ENCODE measurements around the gene PAPLN. TPM values are rescaled to one million over a fixed set of nuclear protein-coding genes. Genes with fewer than 3 reads are reported as not detected.

The PAPLN gene
- total RNA-seq, 1 experiment from 2014 or later: 9.6 TPM

- Histone ChIP-seq H3K9me2 (ENCODE audit: insufficient read depth) (no peaks in the 10 kb centered on the region), H3K4me3 (replicated peaks in 1 of 2; ENCODE audit: low read depth in 1 of 2, low read length in 2 of 2) (no peak overlapping the region), H3K9ac (ENCODE audit: low read length) (no peak overlapping the region), H3K9me3 (ENCODE audit: control insufficient read depth in 1 of 2, insufficient read depth in 1 of 2, low read depth in 1 of 2, low read length in 2 of 2) (no peaks in the 10 kb centered on the region), H3K4me1 (ENCODE audit: control insufficient read depth in 1 of 2, insufficient read depth in 2 of 2, low read length in 2 of 2) (no peaks in the 10 kb centered on the region), H3K27me3 (ENCODE audit: insufficient read depth, low read length) (no peaks in the 10 kb centered on the region), H2AFZ (ENCODE audit: low read depth, low read length, poor library complexity, severe bottlenecking) (no peak overlapping the region), H4K20me1 (ENCODE audit: insufficient read depth) (no peaks in the 10 kb centered on the region), H3K36me3 (ENCODE audit: control insufficient read depth in 1 of 2, insufficient read depth in 2 of 2, low read length in 2 of 2) (peaks cover 0 to 4% of the 10 kb centered on the region in 2 experiments; a peak in 2 of 4 replicates), H3K4me2 (ENCODE audit: low read length) (no peak overlapping the region), H3K27ac (ENCODE audit: low read depth, low read length) (no peak overlapping the region), H3K79me2 (ENCODE audit: insufficient read depth, low read length) (no peaks in the 10 kb centered on the region)
- DNase-seq (ENCODE audit: low read depth, low spot score) (no peak), ATAC-seq (no peak)
- CTCF ChIA-PET: no interaction called here
- BruUV-seq (replicated peaks): no TSS peak
- RAD21 ChIA-PET (ENCODE audit: low non-redundant PET in 1 of 2, low total read pairs in 2 of 2, uncharacterized antibody in 2 of 2, unreplicated experiment in 2 of 2): no interaction called here
- intact Hi-C loops (cut with micrococcal nuclease): no loop called here
- POLR2A ChIA-PET: no interaction called here
- TF ChIP-seq ELF1 (IDR thresholded peaks at IDR 0.05; ENCODE audit: borderline replicate concordance, low read depth): no peak
- no peak for TF ChIP-seq EZH2 (IDR thresholded peaks at IDR 0.05)
- TF ChIP-seq, protein P1, sequence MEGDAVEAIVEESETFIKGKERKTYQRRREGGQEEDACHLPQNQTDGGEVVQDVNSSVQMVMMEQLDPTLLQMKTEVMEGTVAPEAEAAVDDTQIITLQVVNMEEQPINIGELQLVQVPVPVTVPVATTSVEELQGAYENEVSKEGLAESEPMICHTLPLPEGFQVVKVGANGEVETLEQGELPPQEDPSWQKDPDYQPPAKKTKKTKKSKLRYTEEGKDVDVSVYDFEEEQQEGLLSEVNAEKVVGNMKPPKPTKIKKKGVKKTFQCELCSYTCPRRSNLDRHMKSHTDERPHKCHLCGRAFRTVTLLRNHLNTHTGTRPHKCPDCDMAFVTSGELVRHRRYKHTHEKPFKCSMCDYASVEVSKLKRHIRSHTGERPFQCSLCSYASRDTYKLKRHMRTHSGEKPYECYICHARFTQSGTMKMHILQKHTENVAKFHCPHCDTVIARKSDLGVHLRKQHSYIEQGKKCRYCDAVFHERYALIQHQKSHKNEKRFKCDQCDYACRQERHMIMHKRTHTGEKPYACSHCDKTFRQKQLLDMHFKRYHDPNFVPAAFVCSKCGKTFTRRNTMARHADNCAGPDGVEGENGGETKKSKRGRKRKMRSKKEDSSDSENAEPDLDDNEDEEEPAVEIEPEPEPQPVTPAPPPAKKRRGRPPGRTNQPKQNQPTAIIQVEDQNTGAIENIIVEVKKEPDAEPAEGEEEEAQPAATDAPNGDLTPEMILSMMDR (IDR thresholded peaks at IDR 0.05 in 2 of 3, conservative IDR thresholded peaks at IDR 0.05 in 1 of 3; ENCODE audit: borderline replicate concordance in 1 of 3, insufficient read depth in 1 of 3, low read depth in 2 of 3, low read length in 2 of 3): no peak
- no peak for TF ChIP-seq EZH2phosphoT487 (IDR thresholded peaks at IDR 0.05; ENCODE audit: borderline replicate concordance)
- TF ChIP-seq ATF3 (IDR thresholded peaks at IDR 0.05): no peak
- no peak for TF ChIP-seq CBX3 (IDR thresholded peaks at IDR 0.05; ENCODE audit: low read depth)
- no peak for TF ChIP-seq CEBPB (IDR thresholded peaks at IDR 0.05; ENCODE audit: low read depth)
- TF ChIP-seq REST (IDR thresholded peaks at IDR 0.05; ENCODE audit: low read depth): no peak
- no peak for TF ChIP-seq JUND (IDR thresholded peaks at IDR 0.05)
- TF ChIP-seq ZFX (IDR thresholded peaks at IDR 0.05): no peak
- TF ChIP-seq SP1 (IDR thresholded peaks at IDR 0.05; ENCODE audit: low read depth): no peak
- no peak for TF ChIP-seq YY1 (IDR thresholded peaks at IDR 0.05; ENCODE audit: extremely low read depth, insufficient replicate concordance, low read depth, low read length)
Observed at GRCh38 chr14:73289729-73290128, 52.4 kb downstream of the PAPLN start.
